Stimulated activated CD8-positive, alpha-beta memory T cell treated with anti-CD3 and anti-CD28 coated beads, Interleukin-15, amount 100 ng/mL, for 48 hours (primary cell): ENCODE data around the gene GPR39.

Source experiments
- DNase-seq, 2 donors: peaks; one replicate each; pipeline ENCODE4 v3.0.0-alpha.2; 2020; ENCODE audit warnings: low read depth in 2 of 2

Gene GPR39

DNA sequence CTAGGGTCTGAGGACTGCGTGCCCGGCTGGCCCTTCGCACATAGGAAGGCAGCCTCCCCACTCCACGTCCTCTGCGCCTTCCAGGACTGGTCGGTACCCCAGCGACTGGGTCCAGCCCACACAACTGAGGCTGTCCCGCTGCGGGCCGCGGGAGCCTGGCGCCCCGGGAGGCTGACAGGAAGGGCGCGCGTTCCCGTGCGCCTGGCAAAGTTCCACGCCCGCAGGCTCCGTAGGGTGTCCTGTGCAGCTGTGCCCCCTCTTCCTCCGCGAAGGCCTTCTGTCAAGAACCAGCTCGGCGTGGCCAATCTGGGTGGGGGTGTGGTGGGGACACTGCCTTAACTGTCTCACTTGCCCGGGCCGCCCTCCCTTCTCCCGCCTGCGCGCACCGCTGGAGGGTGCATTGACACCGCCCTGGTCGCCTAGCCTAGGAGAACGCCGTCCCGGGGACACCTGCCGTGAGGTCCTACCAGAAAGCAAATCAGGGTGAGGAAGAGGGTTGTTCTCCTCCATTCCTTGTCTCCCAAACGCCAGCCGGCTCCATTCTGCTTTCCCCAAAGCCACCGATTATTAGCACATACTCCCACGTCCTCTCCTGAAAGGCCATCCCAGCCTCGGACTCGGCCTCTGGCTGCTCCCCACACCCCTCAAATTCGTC lies 254.0 kb downstream of the GPR39 start:
- DNase-seq, result no peak

DNA sequence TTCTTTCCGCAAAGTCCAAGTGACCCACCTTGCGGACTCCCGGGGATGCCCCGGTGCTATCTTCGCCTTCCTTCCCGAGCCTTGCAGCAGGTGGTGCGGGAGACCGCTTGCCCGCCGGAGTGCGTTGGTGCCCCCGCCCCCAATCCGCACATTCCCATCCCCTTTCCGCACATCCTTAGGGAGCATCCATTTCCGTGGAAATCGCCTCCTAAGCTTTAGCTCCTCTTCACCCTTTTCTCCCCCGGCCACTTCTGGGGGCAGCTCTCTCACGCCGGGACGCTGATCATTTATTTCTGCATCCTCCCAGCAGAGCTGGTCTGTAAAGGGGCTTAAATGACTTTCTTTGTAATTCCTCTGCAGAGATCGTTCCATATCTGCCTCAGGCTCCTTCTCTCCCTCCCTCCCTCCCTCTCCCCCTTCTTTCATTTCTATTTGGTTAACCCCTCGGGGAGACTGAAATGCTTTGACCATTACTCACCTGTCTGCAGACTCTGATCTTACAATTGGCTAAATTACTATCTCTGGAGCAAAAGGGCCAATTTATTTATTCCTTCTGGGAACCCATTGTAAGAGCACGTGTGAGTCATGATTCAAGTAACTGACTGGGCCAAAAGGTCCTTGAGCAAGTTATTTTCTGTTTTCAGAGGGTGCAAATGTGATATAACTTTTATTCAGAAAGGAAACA lies 254.7 kb downstream of the GPR39 start:
- no peak for DNase-seq

DNA sequence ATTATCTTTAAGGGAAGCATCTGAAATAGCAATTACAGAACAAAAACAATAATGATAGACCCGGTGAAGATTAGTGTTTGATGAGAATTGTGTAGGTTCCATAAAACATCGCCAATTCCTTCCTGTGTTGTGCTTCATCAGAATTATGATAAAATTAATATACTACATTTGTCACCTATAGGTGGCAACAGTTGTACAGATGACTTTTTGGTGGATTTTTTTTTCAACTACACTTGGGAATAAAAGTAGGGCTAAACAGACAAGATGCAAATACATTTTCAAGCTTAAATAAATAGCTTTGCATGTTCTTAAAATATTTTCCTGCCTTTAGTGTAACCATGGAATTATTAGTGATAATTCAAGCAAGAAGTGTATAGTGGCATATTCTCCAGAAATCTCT lies 260.4 kb downstream of the GPR39 start:
- no peak for DNase-seq

DNA sequence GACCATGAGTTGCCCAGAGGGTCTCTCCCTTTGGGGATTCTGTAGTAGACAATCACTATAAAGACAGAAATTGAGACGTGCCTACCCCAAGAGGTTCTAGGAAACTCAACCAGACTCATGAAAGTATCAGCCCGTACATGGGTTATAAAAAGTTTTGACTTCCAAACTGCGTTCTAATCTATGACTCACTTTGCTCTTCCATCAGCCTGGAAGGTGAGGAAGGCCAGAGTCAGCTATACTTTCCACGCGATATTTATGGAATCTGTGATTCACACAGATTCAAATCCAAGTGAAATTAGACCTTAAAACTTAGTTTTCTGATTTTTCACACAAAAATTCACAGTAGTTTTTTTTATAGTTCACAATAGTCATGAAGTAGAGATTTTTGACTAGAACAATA lies 261.1 kb downstream of the GPR39 start:
- DNase-seq, result no peak

DNA sequence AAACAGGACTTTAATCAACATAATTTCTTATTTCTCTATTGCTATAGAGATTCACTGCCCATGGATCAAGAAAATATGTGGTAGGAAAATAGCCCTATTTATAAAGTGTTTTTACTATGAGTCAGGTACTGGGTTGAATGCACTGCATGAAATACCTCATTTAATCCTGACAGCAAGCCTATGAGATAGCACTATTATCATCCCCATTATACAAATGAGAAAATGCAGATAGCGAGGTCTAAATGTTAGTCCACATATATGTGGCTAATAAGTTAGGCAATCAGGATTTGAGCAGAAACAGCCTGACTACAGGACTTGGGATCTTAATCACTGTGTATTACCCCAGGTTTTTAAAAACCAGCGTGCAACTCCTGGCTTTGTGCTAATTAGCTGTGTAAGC lies 261.9 kb downstream of the GPR39 start:
- no peak for DNase-seq

DNA sequence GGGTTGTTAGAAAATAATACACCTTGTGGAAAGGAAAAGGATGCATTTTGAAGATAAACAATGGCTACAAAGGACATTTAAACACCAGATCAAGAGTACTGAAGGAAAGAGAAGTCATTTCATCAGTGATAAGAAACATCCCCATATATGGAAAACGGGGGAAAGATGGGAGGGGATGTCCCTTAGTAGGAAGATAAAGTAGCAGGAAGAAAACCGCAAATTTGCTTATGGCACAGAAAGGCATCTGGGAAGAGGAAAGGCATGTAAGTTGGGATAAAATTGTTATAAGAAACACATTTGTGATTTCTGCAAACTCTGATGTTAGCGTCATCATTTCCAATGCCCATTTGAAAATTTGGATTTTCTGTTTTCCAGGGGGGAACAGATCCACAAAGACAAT lies 263.9 kb downstream of the GPR39 start:
- no peak for DNase-seq

DNA sequence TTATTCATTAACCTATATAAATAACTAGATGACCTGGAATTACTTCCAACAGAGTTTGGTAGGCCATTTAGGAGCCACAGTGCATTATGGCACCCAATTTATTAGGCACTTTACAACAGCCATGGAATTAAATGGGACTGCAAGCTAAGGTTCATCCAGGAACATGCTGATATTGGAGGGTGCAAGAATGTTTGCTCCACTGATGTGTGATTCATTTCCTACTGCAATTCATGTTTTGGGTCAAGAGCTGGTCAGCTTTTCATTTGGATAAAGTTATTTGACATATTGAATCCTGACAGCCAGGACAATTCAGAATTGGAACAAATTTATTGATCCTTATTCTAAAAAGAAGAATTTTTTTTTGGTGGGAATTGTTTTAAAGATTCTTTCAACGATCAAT lies 265.2 kb downstream of the GPR39 start:
- DNase-seq, result no peak

DNA sequence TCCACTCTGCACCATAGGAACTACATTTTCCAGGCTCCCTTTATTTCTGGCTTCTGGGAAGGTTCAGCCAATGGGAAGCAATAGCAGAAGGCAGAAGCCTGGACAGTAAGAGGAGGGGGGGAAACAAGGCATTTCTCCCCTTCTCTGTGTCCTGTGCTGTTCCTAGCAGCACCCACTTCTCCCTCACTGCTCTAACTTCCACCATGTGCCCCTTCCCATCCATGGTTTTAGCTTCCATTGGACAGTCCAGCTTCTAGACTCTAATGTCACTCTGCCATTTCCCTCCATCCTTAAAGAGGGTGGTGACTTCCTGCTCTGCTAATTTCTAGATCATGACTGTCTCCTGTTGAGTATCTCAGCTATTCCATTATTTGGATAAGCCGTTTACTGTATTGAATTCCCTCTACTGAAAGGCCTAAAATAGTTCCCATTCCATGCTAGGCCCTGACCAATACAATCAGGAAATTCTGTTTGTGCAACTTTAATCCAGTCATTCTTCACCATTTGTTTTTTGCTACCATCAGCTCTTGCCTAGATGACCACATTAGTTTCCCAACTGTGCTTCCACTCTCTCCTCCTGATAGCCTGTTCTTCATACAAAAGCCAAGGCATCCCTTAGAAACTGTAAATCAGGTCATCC lies 274.2 kb downstream of the GPR39 start:
- DNase-seq, result no peak

DNA sequence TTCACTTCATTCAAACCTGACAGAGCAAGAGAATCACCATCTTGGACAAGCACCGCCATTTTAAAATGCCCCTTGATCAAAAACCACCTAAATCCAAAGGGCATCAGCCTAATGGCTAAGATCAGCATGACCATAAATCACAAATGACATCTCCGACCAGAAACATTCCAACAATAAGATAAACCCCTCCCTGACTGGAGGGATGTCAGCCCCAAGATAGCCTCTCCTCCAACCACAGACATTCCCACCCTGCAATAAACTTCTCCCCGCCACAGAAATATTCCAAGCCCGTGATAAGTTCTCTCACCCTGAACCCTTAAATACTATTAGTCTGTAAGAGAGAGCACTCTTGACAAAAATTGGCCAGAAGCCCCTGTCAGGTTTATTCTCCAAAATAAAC lies 275.0 kb downstream of the GPR39 start:
- DNase-seq, result no peak

DNA sequence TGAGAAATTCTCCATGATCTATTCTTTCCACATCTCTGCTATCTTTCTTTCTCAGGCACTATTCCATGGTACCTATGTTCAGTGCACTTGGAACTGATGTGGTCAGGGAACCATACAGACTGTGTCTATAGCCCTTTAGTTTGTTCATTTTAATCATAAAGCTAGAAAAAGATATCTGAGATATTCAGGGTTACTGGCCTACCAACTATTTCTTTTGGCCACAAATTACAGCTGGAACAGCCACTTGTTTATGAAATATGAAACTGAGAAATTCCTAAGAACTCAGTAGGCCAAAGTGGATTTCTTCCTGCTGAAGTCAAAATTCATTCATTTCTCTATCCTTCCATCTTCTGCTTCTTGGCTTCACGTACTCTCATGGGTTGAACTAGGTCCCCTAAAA lies 276.2 kb downstream of the GPR39 start:
- no peak for DNase-seq
